Activated naive CD4-positive, alpha-beta T cell (primary cell): ENCODE data around the gene CLEC17A.
"Not testable (repeated sequence)": the region's sequence is repeated elsewhere in the genome, so short reads cannot be mapped to it uniquely, and the experiment has no call there.

Source experiments
- DNase-seq, 4 experiments: peaks; one replicate each; lab custom pipeline; 2025; lab: John Stamatoyannopoulos, UW

CLEC17A gene

GRCh38 chr19:14582894-14583340 lies at the start of gene CLEC17A:
Gene CLEC17A (plus strand): TSS chr19:14583084. CDS start chr19:14583161, 77 bp downstream.
- no peak for DNase-seq

- no peak for DNase-seq
These were observed 49.4 kb upstream of the CLEC17A start for GRCh38 chr19:14533450-14533849.

GRCh38 chr19:14536926-14537692 lies 45.8 kb upstream of the CLEC17A start:
- DNase-seq, result peak in 1 of 4 experiments; percentile 34

GRCh38 chr19:14540741-14541525 lies 42.0 kb upstream of the CLEC17A start:
- DNase-seq, result no peak

DNA sequence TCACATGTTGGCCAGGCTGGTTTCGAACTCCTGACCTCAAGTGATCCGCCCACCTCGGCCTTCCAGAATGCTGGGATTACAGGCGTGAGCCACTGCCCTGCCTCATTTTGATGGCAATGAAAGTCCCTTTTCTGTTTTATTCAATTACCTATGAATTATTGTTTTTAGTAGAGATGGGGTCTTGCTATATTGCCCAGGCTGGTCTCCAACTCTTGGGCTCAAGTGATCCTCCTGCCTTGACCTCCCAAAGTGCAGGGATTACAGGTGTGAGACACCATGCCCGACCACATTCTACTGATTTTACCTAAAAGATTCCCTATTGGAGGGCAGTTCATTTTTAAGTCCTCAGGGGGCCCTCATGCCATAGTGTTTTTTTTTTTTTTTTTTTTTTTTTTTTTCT lies 40.9 kb upstream of the CLEC17A start:
- DNase-seq, result not testable (repeated sequence)

DNA sequence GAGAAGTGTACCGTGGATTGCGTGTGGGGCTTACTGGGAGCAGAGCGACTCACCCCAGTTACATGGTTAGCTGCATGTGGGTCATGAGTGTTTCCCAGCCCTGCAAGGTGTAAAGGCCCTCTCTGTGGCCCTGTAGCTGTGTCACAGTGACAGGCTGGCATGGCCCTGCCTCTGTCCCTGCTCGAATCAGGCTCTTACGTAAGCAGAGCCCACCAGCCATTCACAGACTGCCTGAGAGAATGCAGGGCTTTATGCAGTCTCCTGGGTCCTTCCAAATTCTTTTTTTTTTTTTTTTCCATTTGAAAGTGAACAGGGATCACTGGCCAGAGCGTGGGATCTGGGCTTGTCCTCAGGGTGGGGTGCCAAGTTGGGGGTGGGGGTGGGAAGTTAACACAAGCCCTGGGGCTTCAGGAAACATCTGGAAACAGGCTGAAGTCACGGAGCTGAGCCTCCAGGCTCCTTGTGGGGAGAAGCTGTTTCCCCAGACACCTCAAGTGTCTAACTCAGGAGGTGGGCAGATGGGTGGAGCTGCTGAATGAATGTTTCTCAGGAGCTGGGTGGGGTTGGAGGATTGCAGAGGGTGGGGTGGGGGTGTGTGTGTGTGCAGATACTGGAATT lies 40.1 kb upstream of the CLEC17A start:
- DNase-seq, result no peak

DNA sequence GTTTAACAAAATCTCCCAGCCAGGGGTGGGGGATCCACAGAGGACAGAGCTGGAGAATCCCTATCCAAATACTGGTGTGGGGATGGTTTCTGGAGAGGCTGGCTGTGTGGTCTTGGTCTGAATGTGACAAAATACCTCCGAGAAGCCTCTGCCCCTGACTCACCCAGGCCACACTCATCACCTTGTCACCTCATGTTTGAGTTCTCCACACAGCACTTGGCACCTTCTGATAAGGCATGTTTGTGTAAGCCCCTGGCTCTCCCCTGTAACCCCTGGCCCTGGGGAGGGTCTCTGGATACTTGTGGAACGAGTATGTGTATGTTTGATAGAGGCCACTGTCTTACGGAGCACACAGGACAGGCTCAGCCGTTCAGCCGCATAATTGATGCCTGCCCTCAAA lies 38.8 kb upstream of the CLEC17A start:
- DNase-seq, result no peak

DNA sequence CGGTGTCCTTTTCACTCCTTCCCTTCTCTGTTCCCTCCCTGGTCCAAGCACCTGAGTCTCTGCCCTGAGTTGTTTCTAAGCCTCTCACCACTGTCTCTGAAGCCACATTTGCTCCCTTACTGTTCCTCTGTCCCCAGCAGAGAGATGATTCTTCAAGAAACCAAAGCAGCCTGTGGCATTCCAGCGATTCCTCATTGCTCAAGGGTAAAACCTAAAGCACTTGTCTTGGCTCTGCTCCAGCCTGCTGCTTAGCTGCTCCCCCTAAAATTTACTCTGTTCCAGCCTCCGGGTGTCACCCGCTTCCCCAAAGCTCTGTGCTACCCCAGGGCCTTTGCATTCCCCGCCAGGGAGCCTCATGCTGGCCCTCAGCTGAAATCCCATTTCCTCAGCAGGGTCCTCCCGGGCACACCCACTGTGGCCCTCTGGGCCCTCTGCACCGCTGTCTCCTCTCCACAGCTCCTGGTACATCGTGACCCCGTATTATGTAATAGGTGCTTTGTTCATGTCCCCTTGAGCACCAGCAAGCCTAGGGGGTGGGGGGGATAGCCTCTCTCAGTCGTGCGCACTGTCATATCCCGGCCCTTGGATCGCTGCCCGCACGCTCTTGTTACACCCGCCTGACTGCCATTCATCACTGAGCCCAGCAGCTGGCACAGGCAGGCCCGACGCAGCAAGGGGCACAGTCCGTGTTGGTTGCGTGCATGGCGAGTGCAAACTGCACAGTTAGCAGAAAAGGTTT lies 37.7 kb upstream of the CLEC17A start:
- no peak for DNase-seq

GRCh38 chr19:14545716-14546082 lies 37.2 kb upstream of the CLEC17A start:
- no peak for DNase-seq

DNA sequence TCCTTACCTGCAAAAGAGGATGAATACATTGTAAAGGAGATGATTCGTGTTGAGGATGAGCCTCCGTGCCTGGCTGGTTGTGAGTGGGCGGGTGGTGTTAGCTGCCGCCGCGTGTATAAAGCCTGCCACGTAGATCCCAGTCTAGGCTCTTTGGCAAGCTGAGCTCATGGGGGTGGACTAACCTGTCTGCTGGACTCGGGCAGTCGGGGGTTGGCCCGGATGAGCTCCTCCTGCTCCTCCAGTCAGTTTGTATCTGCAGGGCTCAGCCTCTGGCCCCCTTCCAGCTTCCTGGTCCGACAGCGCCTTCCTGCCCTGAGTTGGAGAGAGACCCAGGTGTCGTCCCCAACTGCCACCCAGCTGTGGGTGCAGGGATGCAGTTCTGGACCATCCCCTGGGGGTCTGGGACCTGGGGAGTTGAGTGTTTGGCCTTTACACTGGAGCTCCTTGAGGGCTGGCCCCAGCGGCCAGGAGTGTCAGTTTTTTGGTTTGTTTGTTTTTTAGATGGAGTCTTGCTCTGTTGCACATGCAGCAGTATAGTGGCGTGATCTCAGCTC lies 32.6 kb upstream of the CLEC17A start:
- DNase-seq, result no peak

DNA sequence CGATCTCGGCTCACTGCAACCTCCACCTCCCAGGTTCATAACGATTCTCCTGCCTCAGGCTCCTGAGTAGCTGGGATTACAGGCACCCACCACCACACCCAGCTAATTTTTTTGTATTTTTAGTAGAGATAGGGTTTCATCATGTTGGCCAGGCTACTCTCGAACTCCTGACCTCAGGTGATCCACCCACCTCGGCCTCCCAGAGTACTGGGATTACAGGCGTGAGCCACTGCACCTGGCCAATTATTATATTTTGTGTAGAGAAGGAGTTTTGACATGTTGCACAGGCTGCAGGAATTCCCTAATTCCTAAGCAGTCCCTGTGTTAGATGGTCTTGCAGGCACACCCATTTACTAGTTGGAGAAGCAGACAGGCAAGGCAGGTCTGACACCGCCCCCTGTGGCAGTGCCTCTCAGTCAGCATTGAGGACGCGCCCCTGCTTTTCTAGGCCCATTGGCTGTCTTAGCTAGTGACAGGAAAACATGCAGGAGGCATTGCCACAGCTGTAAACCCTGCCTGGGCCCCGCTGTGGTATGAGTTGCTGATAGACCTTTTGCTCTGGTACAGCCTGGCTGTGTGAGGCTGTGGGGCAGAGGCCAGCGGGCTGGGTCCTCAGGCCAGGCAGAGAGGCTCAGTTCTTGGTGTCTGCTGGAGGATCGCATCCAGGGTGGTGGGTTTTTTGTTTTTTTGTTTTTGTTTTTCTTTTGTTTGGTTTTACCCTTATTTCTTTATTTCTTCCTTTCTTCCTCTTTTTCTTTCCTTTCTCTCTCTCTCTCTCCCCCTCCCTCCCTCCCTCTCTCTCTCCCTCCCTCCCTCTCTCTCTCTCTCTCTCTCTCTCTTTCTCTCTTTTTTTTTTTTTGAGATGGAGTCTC lies 31.5 kb upstream of the CLEC17A start:
- peak; percentile 24 to 81 (median 58) for DNase-seq

- not testable (repeated sequence) for DNase-seq
These were observed 30.9 kb upstream of the CLEC17A start for GRCh38 chr19:14552006-14552360.

GRCh38 chr19:14553042-14553938 lies 29.6 kb upstream of the CLEC17A start:
- no peak for DNase-seq

GRCh38 chr19:14553939-14554243 lies 29.0 kb upstream of the CLEC17A start:
- DNase-seq, result no peak

DNA sequence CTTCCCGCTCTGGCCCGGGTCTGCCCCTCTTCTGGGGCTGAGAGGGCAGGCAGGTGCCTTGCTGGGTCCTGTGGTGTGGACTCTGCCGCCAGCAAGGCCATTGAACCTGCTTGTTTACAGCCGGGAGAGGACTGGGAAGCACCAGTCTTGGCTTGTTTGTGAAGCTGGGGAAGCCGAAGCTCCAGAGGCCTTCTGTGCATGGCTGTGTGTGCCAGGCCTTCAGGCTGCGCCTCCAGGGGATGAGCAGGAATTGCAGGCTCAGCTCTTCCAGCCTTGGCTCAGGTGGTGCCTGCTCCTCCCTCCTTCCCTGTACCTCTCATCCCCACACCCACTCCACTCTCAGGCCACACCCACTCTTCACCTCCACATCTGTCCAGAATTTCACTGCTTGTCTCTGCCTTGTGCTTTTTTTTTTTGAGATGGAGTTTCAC lies 28.5 kb upstream of the CLEC17A start:
- no peak for DNase-seq

GRCh38 chr19:14555918-14556661 lies 26.8 kb upstream of the CLEC17A start:
- no peak for DNase-seq

- DNase-seq, result peak; percentile 38 to 62 (median 45)
These were observed 26.2 kb upstream of the CLEC17A start for GRCh38 chr19:14556662-14557188.

DNA sequence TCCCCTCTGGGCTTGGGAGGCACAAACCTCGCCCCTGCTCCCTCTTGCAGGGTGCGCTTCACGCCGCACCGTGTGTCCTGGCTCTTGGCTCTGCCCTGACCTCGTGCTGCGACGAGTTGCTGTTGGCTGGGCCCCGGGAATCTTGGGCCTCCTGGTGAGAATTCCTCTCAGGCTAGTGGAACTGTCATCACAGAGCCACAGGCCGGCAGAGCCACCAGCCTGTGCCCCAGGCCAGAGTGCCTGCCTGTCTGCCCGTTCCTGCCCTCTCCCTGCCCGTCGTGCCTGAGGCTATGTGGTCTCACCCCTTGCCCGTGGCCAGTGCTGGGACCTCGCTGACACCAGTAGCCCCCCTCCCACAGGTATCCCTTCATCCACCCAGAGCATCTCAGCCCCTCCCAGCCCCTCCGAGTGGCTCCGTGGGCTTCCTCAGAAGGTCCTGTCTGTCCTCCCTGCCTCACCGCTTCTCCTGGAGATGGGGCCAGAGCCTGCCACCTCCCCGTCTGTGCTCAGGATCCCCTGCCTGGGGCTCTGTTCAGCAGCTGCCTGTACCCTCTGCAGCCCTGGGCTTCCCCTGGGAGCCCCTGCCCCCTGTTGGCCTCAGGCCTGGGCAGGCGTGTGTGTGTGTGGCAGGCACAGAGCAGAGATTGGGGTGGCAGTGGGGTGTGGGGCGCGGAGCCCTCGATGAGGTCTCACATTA lies 24.4 kb upstream of the CLEC17A start:
- DNase-seq, result no peak
